ENCODE measurements around the gene RPTOR.
A peak's percentile ranks its signal among the peaks of the same experiment; 100 is the strongest.

RPTOR gene

GRCh38 chr17:80708480-80708879, 163.8 kb downstream of the RPTOR start:
- peaks cover 52% of the 10 kb centered on the region for H3K36me3 Mint-ChIP-seq (ENCODE audit: low read depth)
- H3K4me1 Mint-ChIP-seq (ENCODE audit: low read depth) = peaks cover 38% of the 10 kb centered on the region
- no peaks in the 10 kb centered on the region for H3K9me3 Mint-ChIP-seq
- H3K27me3 Mint-ChIP-seq = no peaks in the 10 kb centered on the region
- no peak overlapping the region for H3K27ac Mint-ChIP-seq
- no peak for DNase-seq
- H3K4me3 Mint-ChIP-seq = no peak overlapping the region

- DNase-seq = no peak
- Mint-ChIP-seq H3K4me3 (no peak overlapping the region), H3K9me3 (no peaks in the 10 kb centered on the region), H3K4me1 (ENCODE audit: low read depth) (peaks cover 31% of the 10 kb centered on the region), H3K27me3 (no peaks in the 10 kb centered on the region), H3K27ac (no peak overlapping the region), H3K36me3 (ENCODE audit: low read depth) (peaks cover 53% of the 10 kb centered on the region)
Measured at GRCh38 chr17:80709090-80709695, 164.6 kb downstream of the RPTOR start.

GRCh38 chr17:80710714-80711302, 166.2 kb downstream of the RPTOR start:
- Mint-ChIP-seq H3K4me1 (ENCODE audit: low read depth) (peaks cover 18% of the 10 kb centered on the region), H3K4me3 (no peak overlapping the region), H3K27me3 (no peaks in the 10 kb centered on the region), H3K9me3 (no peaks in the 10 kb centered on the region), H3K27ac (no peak overlapping the region), H3K36me3 (ENCODE audit: low read depth) (peaks cover 47% of the 10 kb centered on the region)
- no peak for DNase-seq

- peaks cover 14% of the 10 kb centered on the region for H3K4me1 Mint-ChIP-seq (ENCODE audit: low read depth)
Measured at GRCh38 chr17:80712089-80712488, 167.5 kb downstream of the RPTOR start.

GRCh38 chr17:80712606-80713005, 168.0 kb downstream of the RPTOR start:
- Mint-ChIP-seq H3K4me1 (ENCODE audit: low read depth) (peaks cover 15% of the 10 kb centered on the region), H3K4me3 (no peak overlapping the region), H3K36me3 (ENCODE audit: low read depth) (peaks cover 43% of the 10 kb centered on the region), H3K27ac (no peak overlapping the region), H3K27me3 (no peaks in the 10 kb centered on the region), H3K9me3 (no peaks in the 10 kb centered on the region)
- DNase-seq = no peak

More at GRCh38 chr17:80712089-80712488, 167.5 kb downstream of the RPTOR start:
- no peaks in the 10 kb centered on the region for H3K27me3 Mint-ChIP-seq
- no peak overlapping the region for H3K4me3 Mint-ChIP-seq
- H3K9me3 Mint-ChIP-seq = no peaks in the 10 kb centered on the region
- peaks cover 46% of the 10 kb centered on the region for H3K36me3 Mint-ChIP-seq (ENCODE audit: low read depth)
- H3K27ac Mint-ChIP-seq = no peak overlapping the region
- no peak for DNase-seq

- no peaks in the 10 kb centered on the region for H3K27me3 Mint-ChIP-seq
- H3K4me1 Mint-ChIP-seq (ENCODE audit: low read depth) = peaks cover 41% of the 10 kb centered on the region
- H3K9me3 Mint-ChIP-seq = no peaks in the 10 kb centered on the region
- peaks cover 15% of the 10 kb centered on the region for H3K36me3 Mint-ChIP-seq (ENCODE audit: low read depth)
- DNase-seq = no peak
- no peak overlapping the region for H3K4me3 Mint-ChIP-seq
- H3K27ac Mint-ChIP-seq = no peak overlapping the region
Measured at GRCh38 chr17:80716986-80717719, 172.5 kb downstream of the RPTOR start.

GRCh38 chr17:80717720-80718083, 173.1 kb downstream of the RPTOR start:
- Mint-ChIP-seq H3K36me3 (ENCODE audit: low read depth) (peaks cover 15% of the 10 kb centered on the region), H3K27ac (no peak overlapping the region), H3K27me3 (no peaks in the 10 kb centered on the region), H3K9me3 (no peaks in the 10 kb centered on the region), H3K4me3 (no peak overlapping the region), H3K4me1 (ENCODE audit: low read depth) (peaks cover 45% of the 10 kb centered on the region)
- DNase-seq = no peak

- H3K4me3 Mint-ChIP-seq = no peak overlapping the region
- peaks cover 49% of the 10 kb centered on the region for H3K4me1 Mint-ChIP-seq (ENCODE audit: low read depth)
- peak overlapping the region; percentile 76 for H3K27ac Mint-ChIP-seq
- no peaks in the 10 kb centered on the region for H3K9me3 Mint-ChIP-seq
- DNase-seq = no peak
- peaks cover 11% of the 10 kb centered on the region for H3K36me3 Mint-ChIP-seq (ENCODE audit: low read depth)
- no peaks in the 10 kb centered on the region for H3K27me3 Mint-ChIP-seq
Measured at GRCh38 chr17:80718428-80718827, 173.8 kb downstream of the RPTOR start.

GRCh38 chr17:80719449-80719848, 174.8 kb downstream of the RPTOR start:
- no peak for DNase-seq
- no peaks in the 10 kb centered on the region for H3K27me3 Mint-ChIP-seq
- H3K4me3 Mint-ChIP-seq = no peak overlapping the region
- no peak overlapping the region for H3K27ac Mint-ChIP-seq
- H3K36me3 Mint-ChIP-seq (ENCODE audit: low read depth) = peaks cover 11% of the 10 kb centered on the region
- no peaks in the 10 kb centered on the region for H3K9me3 Mint-ChIP-seq
- peaks cover 51% of the 10 kb centered on the region for H3K4me1 Mint-ChIP-seq (ENCODE audit: low read depth)

- Mint-ChIP-seq H3K27ac (peak overlapping the region; percentile 92), H3K4me1 (ENCODE audit: low read depth) (peaks cover 51% of the 10 kb centered on the region)
- DNase-seq = peak; percentile 70
Measured at GRCh38 chr17:80720610-80721577, 176.3 kb downstream of the RPTOR start.

GRCh38 chr17:80722661-80723060, 178.0 kb downstream of the RPTOR start:
- Mint-ChIP-seq H3K27me3 (no peaks in the 10 kb centered on the region), H3K4me1 (ENCODE audit: low read depth) (peaks cover 47% of the 10 kb centered on the region), H3K27ac (peak overlapping the region; percentile 15), H3K9me3 (no peaks in the 10 kb centered on the region), H3K36me3 (ENCODE audit: low read depth) (peaks cover 19% of the 10 kb centered on the region), H3K4me3 (no peak overlapping the region)
- DNase-seq = no peak

More at GRCh38 chr17:80720610-80721577, 176.3 kb downstream of the RPTOR start:
- Mint-ChIP-seq H3K27me3 (no peaks in the 10 kb centered on the region), H3K4me3 (peak overlapping the region; percentile 55), H3K36me3 (ENCODE audit: low read depth) (peaks cover 7% of the 10 kb centered on the region), H3K9me3 (no peaks in the 10 kb centered on the region)

GRCh38 chr17:80724775-80725266, 180.2 kb downstream of the RPTOR start:
- Mint-ChIP-seq H3K4me3 (no peak overlapping the region), H3K36me3 (ENCODE audit: low read depth) (peaks cover 19% of the 10 kb centered on the region), H3K27ac (no peak overlapping the region), H3K4me1 (ENCODE audit: low read depth) (peaks cover 43% of the 10 kb centered on the region), H3K9me3 (no peaks in the 10 kb centered on the region), H3K27me3 (no peaks in the 10 kb centered on the region)
- DNase-seq = no peak

- Mint-ChIP-seq H3K9me3 (no peaks in the 10 kb centered on the region), H3K4me1 (ENCODE audit: low read depth) (peaks cover 43% of the 10 kb centered on the region), H3K4me3 (no peak overlapping the region), H3K36me3 (ENCODE audit: low read depth) (peaks cover 19% of the 10 kb centered on the region), H3K27me3 (no peaks in the 10 kb centered on the region), H3K27ac (no peak overlapping the region)
- no peak for DNase-seq
Measured at GRCh38 chr17:80725517-80725916, 180.9 kb downstream of the RPTOR start.

Data from activated T-cell treated with anti-CD3 and anti-CD28 coated beads, Interleukin-2, amount 50 U/mL, for 24 hours (primary cell).